HepG2 (cell line): Measurements from ENCODE around the gene CDK2. TPM values are rescaled to one million over a fixed set of nuclear protein-coding genes. Genes with fewer than 3 reads are reported as not detected.
A peak's percentile ranks its signal among the peaks of the same experiment; 100 is the strongest.

Experiments used
- ARID3A ChIP-seq: IDR thresholded peaks from 2 replicates; pipeline ENCODE4 v1.6.1; 2012; ENCODE audit warnings: low read depth, low read length, improper control_type of control experiment
- BATF2 ChIP-seq: sonication (generic); formaldehyde crosslinking; IDR thresholded peaks from 2 replicates; pipeline ENCODE4 v1.8.0; 2022; ENCODE audit warnings: mild to moderate bottlenecking, missing genetic modification reagents, moderate library complexity
- MXD1 ChIP-seq: sonication (generic); formaldehyde crosslinking; IDR thresholded peaks from 2 replicates; pipeline ENCODE4 v1.4.0; 2020; ENCODE audit warnings: mild to moderate bottlenecking, missing genetic modification reagents
- MXD4 ChIP-seq: IDR thresholded peaks from 2 replicates; pipeline ENCODE4 v1.6.1; 2016; ENCODE audit warnings: mild to moderate bottlenecking, missing biosample characterization, missing genetic modification reagents
- RFX1 ChIP-seq: fragments of 450-650 bp; IDR thresholded peaks from 2 replicates; pipeline ENCODE4 v1.6.1; 2017
- SIN3B ChIP-seq: fragments of 150-350 bp; IDR thresholded peaks from 2 replicates; pipeline ENCODE4 v1.6.1; 2014; ENCODE audit warnings: low read length
- SMARCE1 ChIP-seq: fragments of 450-650 bp; IDR thresholded peaks from 2 replicates; pipeline ENCODE4 v1.6.1; 2017; ENCODE audit warnings: borderline replicate concordance
- XRCC5 ChIP-seq: fragments of 200-400 bp; formaldehyde crosslinking; optimal IDR thresholded peaks from 2 replicates; pipeline ENCODE3; 2017; ENCODE audit warnings: mild to moderate bottlenecking, low read length
- ZBTB14 ChIP-seq: sonication (generic); formaldehyde crosslinking; IDR thresholded peaks from 2 replicates; pipeline ENCODE4 v1.4.0; 2020; ENCODE audit warnings: missing genetic modification reagents
- ZNF556 ChIP-seq: sonication (generic); formaldehyde crosslinking; IDR thresholded peaks from 2 replicates; pipeline ENCODE4 v1.4.0; 2020; ENCODE audit warnings: mild to moderate bottlenecking, missing genetic modification reagents, borderline replicate concordance
- ZNF574 ChIP-seq: sonication (generic); formaldehyde crosslinking; IDR thresholded peaks from 2 replicates; pipeline ENCODE4 v1.4.0; 2020; ENCODE audit warnings: missing genetic modification reagents
- ZNF609 ChIP-seq: sonication (generic); formaldehyde crosslinking; IDR thresholded peaks from 2 replicates; pipeline ENCODE4 v1.4.0; 2020; ENCODE audit warnings: mild to moderate bottlenecking, missing genetic modification reagents, borderline replicate concordance
- ZNF782 ChIP-seq: sonication (generic); formaldehyde crosslinking; IDR thresholded peaks from 2 replicates; pipeline ENCODE4 v1.4.0; 2020; ENCODE audit warnings: missing genetic modification reagents, mild to moderate bottlenecking, borderline replicate concordance
- polyA plus RNA-seq, 8 experiments: library from polyadenylated mRNA; depleted of rRNA in 3 of 8; stranded (reverse) in 7 of 8; unstranded in 1 of 8; fragments of >200 nt; fragmentation: Illumina TruSeq in 4 of 8; extraction: Trizol in 4 of 8; gene quantifications; 2 replicates each; pipeline versions ENCODE4 v1.2.1 to v1.2.3, GENCODE V29; 2011 to 2016; ENCODE audit warnings: low read depth in 4 of 8, missing spikeins in 1 of 8, mixed read lengths in 1 of 8; ENCODE audit not compliant: insufficient read depth in 1 of 8
- total RNA-seq, 5 experiments: library from RNA; depleted of rRNA; stranded (reverse); fragments of >200 nt; fragmentation: Illumina TruSeq; extraction: Trizol; gene quantifications; 2 replicates each; pipeline ENCODE4 v1.2.3, GENCODE V29; 2016; ENCODE audit warnings: low read depth in 1 of 5

Gene CDK2
- total and polyA plus RNA-seq, 2 of the 13 experiments (the other 11 are each of a cell fraction or from before 2014, with no cell fraction given), result 47.5 to 52.6 TPM

GRCh38 chr12:55973599-55974307 lies 7.1 kb downstream of the CDK2 start, which contains the start of gene RAB5B (continued):
- no peak for TF ChIP-seq ZNF609 (CRISPR knock-in tag)
- TF ChIP-seq BATF2 (CRISPR knock-in tag), result no peak
- peak; percentile 48; the same call in 1 of the 2 replicates for TF ChIP-seq ZNF782 (CRISPR knock-in tag)
- peak; percentile 83 for TF ChIP-seq ZNF574 (CRISPR knock-in tag)
- TF ChIP-seq SIN3B, result 0 out of 2 replicates have a peak, but pooled peaks have one; percentile 9
- TF ChIP-seq ZNF556, result peak; percentile 75
- peak; percentile 76 for TF ChIP-seq MXD1 (CRISPR knock-in tag)
- no peak for TF ChIP-seq SMARCE1
- no peak for TF ChIP-seq MXD4 (CRISPR knock-in tag)
- peak; percentile 94 for TF ChIP-seq XRCC5
- TF ChIP-seq RFX1, result no peak
- TF ChIP-seq ZBTB14, result no peak
- peak; percentile 71 for TF ChIP-seq ARID3A
